Measurements from ENCODE around the gene KRTCAP3.

Gene KRTCAP3

DNA sequence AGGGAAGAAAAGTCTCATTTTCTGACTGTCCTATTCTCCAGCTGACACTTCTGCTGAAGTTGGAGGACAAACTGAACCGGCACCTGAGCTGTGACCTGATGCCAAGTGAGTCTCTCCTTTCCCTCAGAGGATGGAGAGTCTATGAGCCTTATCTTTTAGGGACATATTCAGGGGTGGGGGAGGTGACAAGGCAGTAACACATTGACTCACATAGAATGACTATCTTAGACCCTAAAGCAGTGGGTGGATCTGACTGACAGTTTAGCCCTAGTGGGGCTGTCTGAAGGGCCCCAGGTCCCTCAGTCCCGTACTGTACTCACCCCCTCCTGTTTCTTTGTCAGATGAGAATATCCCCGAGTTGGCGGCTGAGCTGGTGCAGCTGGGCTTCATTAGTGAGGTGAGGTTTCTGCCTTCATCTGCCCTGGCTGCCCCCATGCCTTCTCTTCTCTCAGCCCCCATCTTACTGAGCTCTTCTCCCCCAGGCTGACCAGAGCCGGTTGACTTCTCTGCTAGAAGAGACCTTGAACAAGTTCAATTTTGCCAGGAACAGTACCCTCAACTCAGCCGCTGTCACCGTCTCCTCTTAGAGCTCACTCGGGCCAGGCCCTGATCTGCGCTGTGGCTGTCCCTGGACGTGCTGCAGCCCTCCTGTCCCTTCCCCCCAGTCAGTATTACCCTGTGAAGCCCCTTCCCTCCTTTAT, 805 bp upstream of the KRTCAP3 start:
- no peak for DNase-seq

DNA sequence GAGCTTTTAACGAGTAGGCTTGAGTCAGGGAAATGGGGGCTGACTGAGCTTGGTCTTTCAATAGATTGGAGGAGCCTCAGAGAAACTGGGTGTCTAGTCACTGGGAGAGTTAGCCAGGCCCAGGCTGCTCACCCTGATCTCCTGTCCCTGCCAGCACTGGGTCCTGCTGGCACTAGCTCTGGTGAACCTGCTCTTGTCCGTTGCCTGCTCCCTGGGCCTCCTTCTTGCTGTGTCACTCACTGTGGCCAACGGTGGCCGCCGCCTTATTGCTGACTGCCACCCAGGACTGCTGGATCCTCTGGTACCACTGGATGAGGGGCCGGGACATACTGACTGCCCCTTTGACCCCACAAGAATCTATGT, 720 bp downstream of the KRTCAP3 start:
- DNase-seq = no peak

DNA sequence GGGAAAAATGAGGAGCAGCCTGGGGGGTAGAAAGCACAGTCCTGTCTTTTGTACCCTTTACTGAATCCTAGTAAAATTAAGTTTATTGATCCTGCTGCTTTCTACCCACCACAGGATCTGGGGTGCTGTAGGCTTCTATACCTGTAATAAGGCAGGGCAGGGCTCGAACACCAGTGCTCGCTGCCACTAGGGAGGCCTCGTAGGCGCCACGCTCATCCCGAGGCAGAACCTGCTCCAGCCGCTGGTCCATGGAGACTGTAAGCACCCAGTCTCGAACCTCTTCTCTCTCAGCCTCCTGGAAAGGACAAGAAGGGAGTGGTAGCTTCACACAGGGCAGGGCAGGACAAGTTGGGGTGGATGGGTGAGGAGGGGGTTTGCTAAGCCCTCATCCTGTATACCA, 3.0 kb downstream of the KRTCAP3 start:
- no peak for DNase-seq

DNA sequence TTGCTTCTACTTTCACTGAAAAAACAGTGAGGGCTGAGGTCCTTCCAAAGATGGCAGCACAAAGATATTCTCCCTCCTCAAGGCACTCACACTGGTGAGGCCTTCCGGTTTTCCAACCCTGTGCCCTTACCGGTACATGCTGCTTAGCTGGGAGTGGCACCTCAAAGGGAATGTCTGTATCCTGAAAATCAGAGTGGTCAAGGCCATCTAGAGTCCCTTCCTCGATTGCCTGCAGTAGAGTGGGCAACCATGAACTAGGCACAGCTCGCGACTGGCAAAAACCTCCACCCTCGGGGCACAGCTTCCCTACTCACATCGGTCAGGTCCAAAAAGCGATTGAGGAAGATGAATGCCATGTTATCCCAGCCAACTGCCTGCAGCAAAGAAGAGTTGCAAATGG, 3.4 kb downstream of the KRTCAP3 start:
- no peak for DNase-seq

DNA sequence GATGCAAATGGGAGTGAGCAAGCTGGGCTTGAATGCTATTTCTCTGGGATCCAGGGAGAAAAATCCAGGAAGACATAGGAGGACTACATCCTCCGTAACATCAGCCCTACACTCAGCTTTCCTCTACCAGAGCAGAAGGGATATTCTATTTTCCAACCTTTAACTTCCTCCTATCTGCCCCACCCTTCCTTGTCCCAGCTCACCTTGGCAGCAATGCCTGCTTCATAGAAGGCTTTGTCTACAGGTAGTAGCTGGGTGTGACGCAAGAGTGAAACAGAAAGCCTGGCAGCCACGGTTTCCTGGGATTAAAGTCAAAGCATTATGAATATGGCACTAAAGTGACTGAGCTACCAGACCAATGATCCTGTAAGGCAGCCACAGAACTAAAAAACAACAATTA, 3.9 kb downstream of the KRTCAP3 start:
- DNase-seq = no peak

DNA sequence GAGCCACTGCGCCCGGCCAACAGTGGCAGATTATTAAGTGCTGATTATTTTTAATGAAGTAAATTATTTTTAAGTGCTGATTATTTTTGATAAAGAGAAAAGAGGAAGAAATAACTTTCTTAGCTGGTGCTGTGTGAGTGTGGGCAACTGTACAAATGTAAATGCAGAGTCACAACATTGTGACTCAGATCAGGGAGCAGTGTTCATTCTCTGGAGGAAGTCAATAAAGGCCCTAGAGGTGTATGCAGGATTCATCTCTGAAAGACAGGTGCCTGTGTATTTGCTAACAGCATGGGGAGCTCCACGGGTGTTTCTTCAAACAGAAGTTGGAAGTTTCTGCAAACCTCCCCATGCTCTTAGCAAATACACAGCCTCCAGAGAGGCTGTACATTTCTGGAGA, 6.2 kb downstream of the KRTCAP3 start:
- no peak for DNase-seq

DNA sequence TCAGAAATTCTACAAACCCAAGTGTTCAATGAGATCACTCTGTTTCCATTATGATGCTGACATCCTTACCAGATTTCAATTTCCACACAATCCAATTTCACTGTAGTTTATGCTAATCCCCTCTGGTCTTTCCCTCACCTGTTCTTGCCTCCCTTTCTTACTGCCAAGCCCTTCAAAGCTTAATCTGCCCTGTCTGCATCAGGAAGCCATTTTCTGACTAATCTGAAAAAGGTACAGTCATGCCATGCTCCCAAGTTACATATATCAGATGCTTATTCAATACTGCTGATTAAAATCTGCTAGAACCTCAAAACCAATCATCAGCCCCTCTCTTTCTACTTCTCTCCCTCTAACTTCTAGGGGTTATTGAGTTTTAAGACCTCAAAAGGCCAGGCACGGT, 8.9 kb downstream of the KRTCAP3 start:
- DNase-seq = no peak

DNA sequence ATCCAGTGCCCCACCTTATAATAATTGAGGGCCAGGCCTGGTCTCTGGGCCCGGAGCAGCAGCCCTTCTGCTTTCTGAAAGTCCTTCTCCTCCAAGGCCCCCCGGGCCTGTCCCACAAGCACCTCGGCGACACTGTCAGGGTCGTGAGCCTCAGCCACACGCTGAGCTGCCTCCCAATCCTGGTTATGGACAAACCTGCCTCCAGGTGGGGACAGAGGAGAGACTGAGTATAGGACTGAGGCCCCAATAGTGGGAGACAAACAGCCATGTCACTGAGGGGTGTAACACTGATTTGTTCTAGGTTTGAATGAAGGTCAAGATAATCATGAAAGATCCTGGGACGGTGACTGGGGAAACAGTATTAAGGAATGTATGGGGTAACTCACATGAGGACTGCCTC, 11.8 kb downstream of the KRTCAP3 start:
- DNase-seq = no peak

DNA sequence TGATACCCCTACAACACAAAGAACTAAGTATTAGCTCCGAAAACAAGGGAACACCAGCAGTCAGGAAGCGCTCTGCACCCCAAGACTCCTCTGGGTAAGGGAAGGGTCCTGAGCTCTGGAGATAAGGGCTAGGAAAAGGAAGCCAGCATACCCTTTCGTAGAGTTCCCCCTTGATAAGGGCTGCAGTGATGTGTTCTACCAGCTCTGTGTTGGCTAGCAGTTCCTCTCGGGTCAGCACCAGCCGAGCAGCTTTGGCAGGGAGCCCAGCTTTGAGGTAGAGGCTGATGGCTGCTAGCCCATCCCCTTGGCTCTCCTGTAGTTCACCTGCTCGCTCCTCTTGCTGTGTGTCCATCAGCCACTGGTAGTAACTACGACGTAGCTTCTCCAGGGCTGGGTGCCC, 18.9 kb downstream of the KRTCAP3 start:
- no peak for DNase-seq

DNA sequence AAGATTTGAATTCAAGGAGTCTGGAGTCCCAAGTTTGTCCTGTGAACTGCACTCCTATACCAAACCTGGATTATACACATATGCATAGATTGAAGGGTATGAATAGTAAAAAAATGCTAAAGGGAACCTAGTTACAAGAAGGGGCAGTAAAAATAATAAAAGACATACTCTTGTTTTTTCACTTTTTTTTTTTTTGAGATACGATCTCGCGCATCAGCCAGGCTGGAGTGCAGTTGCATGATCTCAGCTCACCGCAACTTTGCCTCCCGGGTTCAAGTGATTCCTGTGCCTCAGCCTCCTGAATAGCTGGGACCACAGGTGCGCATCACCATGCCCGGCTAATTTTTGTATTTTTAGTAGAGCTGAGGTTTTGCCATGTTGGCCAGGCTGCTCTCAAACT, 22.3 kb downstream of the KRTCAP3 start:
- no peak for DNase-seq

DNA sequence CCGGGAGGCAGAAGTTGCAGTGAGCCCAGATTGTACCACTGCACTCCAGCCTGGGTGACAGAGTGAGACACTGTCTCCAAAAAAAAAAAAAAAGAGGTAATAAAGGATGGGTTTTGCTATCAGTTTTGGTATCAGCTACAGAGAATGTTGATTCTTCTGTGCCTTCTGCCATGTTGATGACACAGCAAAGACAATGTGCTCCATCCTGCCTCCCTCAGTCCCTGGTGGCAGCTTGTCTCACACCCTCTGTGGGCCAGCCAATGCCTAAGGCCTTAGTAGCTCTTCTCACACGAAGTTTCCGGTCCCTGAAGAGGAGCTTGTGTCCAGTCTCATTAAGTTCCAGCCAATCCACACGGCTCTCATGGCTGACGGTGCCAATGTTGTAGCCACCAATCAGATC, 29.8 kb downstream of the KRTCAP3 start:
- no peak for DNase-seq

DNA sequence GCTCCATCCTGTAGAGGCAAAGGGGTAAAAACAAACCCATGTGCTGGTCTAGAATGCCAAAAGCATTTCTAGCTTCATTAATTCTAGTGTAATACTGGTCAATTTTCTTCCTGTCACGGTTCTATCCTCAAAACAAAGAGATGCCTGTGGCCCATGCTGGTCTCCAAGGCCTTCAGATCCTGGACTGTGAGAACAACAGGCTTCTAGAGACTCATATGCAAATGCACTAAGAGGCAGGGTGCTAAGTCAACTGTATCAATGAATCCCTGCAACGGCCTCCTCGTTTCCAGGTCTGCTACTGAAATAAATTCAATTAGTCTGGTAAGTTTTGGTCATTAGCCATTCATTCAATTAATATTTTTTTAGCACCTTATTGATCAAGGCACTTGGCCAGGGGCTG, 43.3 kb downstream of the KRTCAP3 start:
- no peak for DNase-seq

DNA sequence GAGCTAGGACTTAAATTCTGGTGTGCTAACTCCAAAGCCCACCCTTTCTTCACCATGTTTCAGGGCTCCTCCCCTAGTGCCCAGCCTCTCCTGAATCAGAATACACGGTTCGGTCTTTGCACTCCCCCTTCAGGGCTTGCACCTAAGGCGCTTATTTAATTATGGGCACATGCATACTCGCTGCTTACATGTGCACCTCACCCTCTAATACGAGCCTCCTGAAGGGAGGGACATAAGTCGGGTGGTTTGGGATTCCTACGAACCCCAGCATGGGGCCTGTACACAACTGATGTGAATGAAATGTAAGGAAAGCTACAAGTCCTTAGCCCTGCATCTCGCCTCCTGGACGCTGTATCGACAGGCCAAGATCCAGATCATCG, 46.9 kb downstream of the KRTCAP3 start:
- DNase-seq = no peak

DNA sequence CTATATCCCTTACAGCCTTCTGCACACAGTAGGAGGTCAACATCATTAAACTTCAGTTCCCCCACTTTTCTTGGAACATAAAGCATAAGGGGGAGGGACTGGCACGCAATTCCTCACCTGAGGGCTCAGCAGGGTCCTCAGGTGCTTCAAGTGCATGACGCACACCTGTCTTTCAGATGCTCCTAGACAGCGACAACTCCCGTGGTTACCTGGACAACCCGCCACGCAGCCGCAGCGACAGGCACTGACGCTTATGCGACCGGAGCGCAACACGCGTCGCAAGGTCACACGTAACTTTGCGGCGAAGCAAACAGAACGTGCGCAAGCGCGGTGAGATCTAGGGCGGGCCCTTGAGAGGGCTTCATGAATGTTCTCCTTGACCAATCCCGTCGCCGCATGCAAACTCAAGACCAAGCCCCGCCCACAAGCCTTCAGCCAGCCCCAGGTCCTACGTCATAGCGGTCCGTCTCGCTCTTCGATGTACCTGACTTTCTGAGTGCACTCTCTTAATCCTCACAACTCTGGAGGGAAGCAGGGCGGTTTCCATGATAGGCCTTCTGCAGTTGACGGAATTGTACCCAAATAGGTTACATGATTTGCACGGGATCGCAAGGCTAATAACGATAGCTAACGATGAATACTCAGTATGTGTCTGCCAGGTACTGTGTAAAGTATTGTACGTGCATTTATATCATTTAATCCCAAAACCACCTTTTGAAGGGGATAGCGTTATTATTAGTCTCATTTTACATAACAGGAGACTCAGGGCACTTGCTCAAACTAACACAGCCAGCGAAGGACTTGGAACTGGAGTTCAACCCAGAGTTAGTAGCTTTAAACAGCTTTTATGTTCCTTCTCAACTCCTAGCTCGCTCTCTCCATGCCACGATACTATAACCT, 47.6 kb downstream of the KRTCAP3 start, which contains the start of gene IFT172:
TSS of gene IFT172 (minus strand) at position 246 of the 900 bp plus-strand sequence. CDS start at position 156, 90 bp downstream.
- peak; percentile 99 for DNase-seq

DNA sequence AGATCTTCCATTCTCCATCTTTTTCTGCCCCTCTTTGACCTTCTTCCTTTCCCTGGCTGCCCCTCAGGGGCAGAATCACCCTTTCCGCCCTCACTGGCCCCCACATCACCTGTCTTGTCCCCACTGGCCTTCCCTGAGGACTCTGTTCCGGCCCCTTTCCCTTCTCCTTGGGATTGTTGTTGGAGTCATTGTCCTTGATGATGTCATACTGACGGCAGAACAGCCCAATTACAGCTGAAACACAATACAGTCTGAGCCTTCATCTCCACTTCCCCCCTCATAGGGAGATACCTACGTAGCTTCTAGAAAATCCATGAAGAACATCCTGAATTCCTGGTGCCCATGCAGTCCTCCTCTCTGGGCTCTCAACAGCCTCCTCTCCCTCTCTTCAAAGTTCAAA, 50.4 kb downstream of the KRTCAP3 start:
- no peak for DNase-seq

DNA sequence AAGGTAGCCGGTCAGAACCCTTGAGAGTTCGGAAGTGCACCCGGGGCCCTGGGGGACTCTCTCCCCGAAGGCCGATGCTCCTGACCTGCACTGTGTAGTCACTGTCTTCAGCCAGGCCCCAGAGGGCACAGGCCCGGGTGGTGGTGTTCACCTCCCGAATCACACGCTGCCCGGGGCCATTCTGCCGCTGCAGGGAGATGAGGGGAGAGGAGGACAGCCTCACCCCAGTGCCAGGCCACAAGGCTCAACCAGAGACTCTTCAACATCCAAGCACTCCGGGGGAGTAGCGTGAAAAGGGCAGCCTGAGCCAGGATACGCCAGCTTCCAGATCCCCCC, 51.7 kb downstream of the KRTCAP3 start:
- no peak for DNase-seq
